Activated naive CD4-positive, alpha-beta T cell treated with anti-CD3 and anti-CD28 coated beads for 36 hours (primary cell): ENCODE results near the gene BFAR. TPM values are rescaled to one million over a fixed set of nuclear protein-coding genes. Genes with fewer than 3 reads are reported as not detected.

Experiments used
- CTCF ChIA-PET: fragments of 350-600 bp; sonication (Branson Sonifier 250); formaldehyde crosslinking; loops from one replicate; lab custom pipeline; 2021; ENCODE audit warnings: antibody characterized with exemption; lab: Charles Lee
- DNase-seq: peaks from one replicate; pipeline ENCODE4 v3.0.0-alpha.2; 2020
- H3K27ac Mint-ChIP-seq: one replicate; pipeline ENCODE4 v1.8.0; 2021; ENCODE audit warnings: mild to moderate bottlenecking, mixed read lengths
- H3K27me3 Mint-ChIP-seq: one replicate; pipeline ENCODE4 v1.8.0; 2021; ENCODE audit warnings: low read depth, mixed read lengths
- H3K36me3 Mint-ChIP-seq: one replicate; pipeline ENCODE4 v1.8.0; 2021; ENCODE audit warnings: low read depth, mixed read lengths
- H3K4me1 Mint-ChIP-seq: one replicate; pipeline ENCODE4 v1.8.0; 2021; ENCODE audit warnings: low read depth, mixed read lengths
- H3K4me3 Mint-ChIP-seq: one replicate; pipeline ENCODE4 v1.8.0; 2021; ENCODE audit warnings: mild to moderate bottlenecking, moderate library complexity, mixed read lengths
- H3K9me3 Mint-ChIP-seq: one replicate; pipeline ENCODE4 v1.8.0; 2021; ENCODE audit warnings: mixed read lengths
- intact Hi-C: fragments of 100-400 bp; cut with micrococcal nuclease; formaldehyde crosslinking; loops from one replicate; pipeline ENCODE4 v1.15.1; 2023
- total RNA-seq, 2 experiments: library from RNA; stranded (reverse); gene quantifications; one replicate each; pipeline ENCODE4 v1.2.3, GENCODE V29; 2021

Gene BFAR
- total RNA-seq, 2 experiments from 2014 or later, result 41.9 to 44.6 TPM

DNA sequence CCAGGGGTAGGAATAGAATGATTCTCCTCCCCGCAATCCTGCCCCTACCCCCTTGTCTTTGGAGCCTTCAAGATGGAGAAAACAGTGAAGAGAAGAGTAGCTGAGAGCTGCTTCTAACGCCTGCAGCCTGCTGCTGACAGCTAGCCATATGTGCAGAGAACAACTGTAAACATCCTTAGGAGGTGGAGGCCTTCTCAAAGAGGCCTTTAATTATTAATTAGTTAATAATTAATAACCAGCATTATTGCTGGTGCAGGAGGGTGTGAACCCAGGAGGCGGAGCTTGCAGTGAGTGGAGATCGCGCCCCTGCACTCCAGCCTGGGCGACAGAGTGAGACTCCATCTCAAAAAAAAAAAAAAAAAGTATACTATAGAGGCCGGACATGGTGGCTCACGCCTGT, 8.5 kb downstream of the BFAR start:
- CTCF ChIA-PET, result no interaction called here
- no peak for DNase-seq
- Mint-ChIP-seq H3K9me3 (no peaks in the 10 kb centered on the region), H3K36me3 (peaks cover 16% of the 10 kb centered on the region), H3K4me1 (peaks cover 30% of the 10 kb centered on the region), H3K27me3 (no peaks in the 10 kb centered on the region), H3K27ac (no peak overlapping the region), H3K4me3 (no peak overlapping the region)
- intact Hi-C loops, result no loop called here

DNA sequence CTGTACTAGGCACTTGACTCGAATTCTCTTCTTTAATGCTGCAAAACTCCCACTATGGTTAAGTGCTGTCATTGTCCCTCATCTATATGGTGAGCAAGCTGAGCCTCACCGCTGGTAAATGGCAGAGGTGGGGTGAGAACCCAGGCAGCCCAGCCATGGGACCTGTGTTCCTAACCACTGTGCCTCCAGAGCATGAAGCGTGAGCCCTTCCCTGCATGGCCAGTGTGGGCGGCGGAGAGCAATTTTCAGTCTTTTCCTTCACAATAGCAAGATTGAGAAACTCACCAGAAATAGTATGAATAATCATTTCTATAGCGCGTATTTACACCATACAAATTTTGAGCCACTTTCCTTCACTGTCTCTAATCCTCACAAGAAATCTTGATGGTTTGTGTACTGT, 9.2 kb downstream of the BFAR start:
- DNase-seq, result no peak
- H3K27ac Mint-ChIP-seq, result peak overlapping the region; percentile 31
- CTCF ChIA-PET, result no interaction called here
- H3K9me3 Mint-ChIP-seq, result no peaks in the 10 kb centered on the region
- H3K4me3 Mint-ChIP-seq, result no peak overlapping the region
- intact Hi-C loops, result no loop called here
- no peaks in the 10 kb centered on the region for H3K27me3 Mint-ChIP-seq
- peaks cover 16% of the 10 kb centered on the region for H3K36me3 Mint-ChIP-seq
- H3K4me1 Mint-ChIP-seq, result peaks cover 23% of the 10 kb centered on the region

DNA sequence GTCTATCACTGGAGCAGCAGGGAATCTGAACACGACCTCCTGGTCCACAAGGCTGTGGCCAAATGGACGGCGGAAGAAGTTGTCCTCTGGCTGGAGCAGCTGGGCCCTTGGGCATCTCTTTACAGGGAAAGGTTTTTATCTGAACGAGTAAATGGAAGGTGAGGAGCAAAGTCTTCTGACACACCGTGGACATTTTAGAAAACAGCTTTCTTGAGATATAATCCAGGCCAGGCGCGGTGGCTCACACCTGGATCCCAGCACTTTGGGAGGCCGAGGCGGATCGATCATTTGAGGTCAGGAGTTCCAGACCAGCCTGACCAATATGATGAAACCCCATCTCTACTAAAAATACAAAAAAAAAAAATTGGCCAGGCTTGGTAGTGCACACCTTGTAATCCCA, 17.1 kb downstream of the BFAR start:
- CTCF ChIA-PET, result interaction anchor here (0.9 kb wide), 1 partner anchor 11 kb away, joined by 3 read pairs; no protein-coding TSS in a partner anchor
- DNase-seq, result no peak
- Mint-ChIP-seq H3K36me3 (peaks cover 22% of the 10 kb centered on the region), H3K27me3 (no peaks in the 10 kb centered on the region), H3K4me1 (peaks cover 9% of the 10 kb centered on the region), H3K4me3 (no peak overlapping the region), H3K27ac (peak overlapping the region; percentile 60), H3K9me3 (no peaks in the 10 kb centered on the region)
- intact Hi-C loops, result no loop called here

DNA sequence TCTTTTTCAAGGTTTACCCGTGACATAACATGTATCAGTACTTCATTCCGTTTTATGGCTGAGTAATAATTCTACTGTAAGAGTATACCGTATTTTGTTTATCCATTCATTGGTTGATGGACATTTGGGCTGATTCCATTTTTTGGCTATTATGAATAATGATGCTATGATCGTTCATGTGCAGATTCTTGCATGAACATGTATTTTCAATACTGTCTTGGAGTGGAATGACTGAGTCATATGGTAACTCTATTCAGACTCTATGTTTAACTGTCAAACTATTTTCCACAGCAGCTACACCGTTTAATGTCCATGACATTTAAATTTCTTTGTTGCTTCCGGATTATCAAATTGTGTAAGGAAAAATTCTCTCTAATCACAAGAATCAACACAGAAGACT, 17.9 kb downstream of the BFAR start:
- DNase-seq, result no peak
- CTCF ChIA-PET, result no interaction called here
- intact Hi-C loops, result no loop called here
- H3K9me3 Mint-ChIP-seq, result no peaks in the 10 kb centered on the region
- peaks cover 24% of the 10 kb centered on the region for H3K36me3 Mint-ChIP-seq
- H3K27ac Mint-ChIP-seq, result peak overlapping the region; percentile 60
- H3K4me3 Mint-ChIP-seq, result no peak overlapping the region
- no peaks in the 10 kb centered on the region for H3K27me3 Mint-ChIP-seq
- peaks cover 9% of the 10 kb centered on the region for H3K4me1 Mint-ChIP-seq

DNA sequence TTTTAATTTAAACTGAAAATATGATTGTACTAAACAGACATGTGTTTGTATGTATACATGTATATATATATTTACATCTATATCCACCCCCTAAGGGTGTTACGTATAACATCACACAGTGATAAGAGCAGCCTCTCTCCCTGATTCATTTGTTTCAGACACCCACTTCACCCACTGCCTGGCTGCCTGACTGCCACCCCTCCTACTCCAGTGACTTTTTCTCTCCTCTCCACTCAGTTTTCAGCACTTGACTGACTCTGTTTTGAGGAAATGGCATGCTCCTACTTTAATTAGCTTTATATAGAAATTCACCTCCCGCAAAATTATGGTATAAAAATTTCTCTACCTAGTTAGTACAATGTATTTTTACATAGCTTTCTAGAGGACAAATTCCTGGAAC, 20.0 kb downstream of the BFAR start:
- intact Hi-C loops, result no loop called here
- CTCF ChIA-PET, result no interaction called here
- H3K27ac Mint-ChIP-seq, result no peak overlapping the region
- peaks cover 9% of the 10 kb centered on the region for H3K4me1 Mint-ChIP-seq
- DNase-seq, result no peak
- H3K36me3 Mint-ChIP-seq, result peaks cover 25% of the 10 kb centered on the region
- no peaks in the 10 kb centered on the region for H3K9me3 Mint-ChIP-seq
- H3K27me3 Mint-ChIP-seq, result no peaks in the 10 kb centered on the region
- H3K4me3 Mint-ChIP-seq, result no peak overlapping the region

DNA sequence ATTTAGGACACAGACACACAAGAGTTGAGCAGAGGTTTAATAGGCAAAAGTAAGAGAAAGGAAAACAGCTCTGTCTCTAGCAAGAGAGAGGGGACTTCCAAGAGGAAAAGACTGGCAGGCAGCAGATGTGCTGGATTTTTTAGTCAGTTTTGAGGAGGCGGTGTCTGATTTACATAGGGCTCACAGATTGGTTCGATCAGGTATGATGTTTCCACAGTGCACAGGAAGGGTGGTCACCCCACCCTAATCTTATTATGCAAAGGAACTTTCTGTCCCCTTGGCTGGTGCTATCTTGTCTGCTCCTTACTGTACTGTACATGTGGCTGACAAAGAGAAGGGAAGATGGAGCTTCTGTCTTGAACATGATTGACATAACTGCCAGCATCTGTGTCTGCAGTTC, 25.3 kb downstream of the BFAR start:
- CTCF ChIA-PET, result no interaction called here
- H3K36me3 Mint-ChIP-seq, result peaks cover 30% of the 10 kb centered on the region
- no peaks in the 10 kb centered on the region for H3K9me3 Mint-ChIP-seq
- intact Hi-C loops, result loop anchor here (1.0 kb wide), 1 partner anchor 24 kb away; no protein-coding TSS in a partner anchor
- H3K27ac Mint-ChIP-seq, result peak overlapping the region; percentile 79
- no peak overlapping the region for H3K4me3 Mint-ChIP-seq
- peak; percentile 15 for DNase-seq
- no peaks in the 10 kb centered on the region for H3K27me3 Mint-ChIP-seq
- peaks cover 4% of the 10 kb centered on the region for H3K4me1 Mint-ChIP-seq

DNA sequence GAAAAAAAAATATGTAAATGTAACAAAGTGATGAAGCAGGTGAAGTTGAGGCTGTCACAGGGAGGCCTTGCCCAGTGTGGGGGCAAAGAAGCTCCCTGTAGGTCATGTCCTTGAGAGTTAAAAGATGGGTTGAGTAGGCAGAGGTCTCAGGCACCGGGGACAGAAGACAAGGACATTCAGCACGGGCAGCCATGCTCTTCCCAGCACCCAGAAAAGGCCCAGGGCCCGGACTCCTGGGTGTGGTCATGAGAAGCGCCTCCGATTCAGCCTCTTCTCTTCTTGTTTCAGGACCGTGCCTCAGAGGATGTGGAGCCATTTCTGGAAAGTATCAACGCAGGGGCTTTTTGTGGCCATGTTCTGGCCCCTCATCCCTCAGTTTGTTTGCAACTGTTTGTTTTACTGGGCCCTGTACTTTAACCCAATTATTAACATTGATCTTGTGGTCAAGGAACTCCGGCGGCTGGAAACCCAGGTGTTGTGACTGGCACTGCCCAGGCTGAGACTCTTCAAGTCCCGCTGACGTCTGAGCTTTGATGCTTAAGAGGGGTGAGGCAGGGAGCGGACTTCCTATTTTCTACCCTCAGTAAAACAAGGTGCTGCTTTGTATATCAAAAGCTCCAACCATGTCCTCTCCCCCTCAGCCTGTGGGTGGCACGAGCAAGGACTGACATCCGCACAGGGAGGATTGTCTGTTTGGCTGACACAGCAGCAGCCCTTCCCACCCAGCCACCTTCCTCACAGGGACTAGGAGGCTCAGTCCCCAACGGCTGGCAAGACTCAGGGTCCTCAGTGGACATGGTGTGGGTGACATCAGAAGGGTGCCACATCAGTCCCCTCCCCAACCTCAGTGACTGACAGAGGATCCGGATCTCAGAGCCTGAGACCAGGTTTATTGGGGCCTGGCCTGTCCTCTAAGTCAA, 34.9 kb downstream of the BFAR start:
- peaks cover 2% of the 10 kb centered on the region for H3K4me1 Mint-ChIP-seq
- no peaks in the 10 kb centered on the region for H3K27me3 Mint-ChIP-seq
- no peak overlapping the region for H3K4me3 Mint-ChIP-seq
- peaks cover 33% of the 10 kb centered on the region for H3K36me3 Mint-ChIP-seq
- no peak for DNase-seq
- H3K27ac Mint-ChIP-seq, result no peak overlapping the region
- intact Hi-C loops, result no loop called here
- CTCF ChIA-PET, result no interaction called here
- H3K9me3 Mint-ChIP-seq, result no peaks in the 10 kb centered on the region

DNA sequence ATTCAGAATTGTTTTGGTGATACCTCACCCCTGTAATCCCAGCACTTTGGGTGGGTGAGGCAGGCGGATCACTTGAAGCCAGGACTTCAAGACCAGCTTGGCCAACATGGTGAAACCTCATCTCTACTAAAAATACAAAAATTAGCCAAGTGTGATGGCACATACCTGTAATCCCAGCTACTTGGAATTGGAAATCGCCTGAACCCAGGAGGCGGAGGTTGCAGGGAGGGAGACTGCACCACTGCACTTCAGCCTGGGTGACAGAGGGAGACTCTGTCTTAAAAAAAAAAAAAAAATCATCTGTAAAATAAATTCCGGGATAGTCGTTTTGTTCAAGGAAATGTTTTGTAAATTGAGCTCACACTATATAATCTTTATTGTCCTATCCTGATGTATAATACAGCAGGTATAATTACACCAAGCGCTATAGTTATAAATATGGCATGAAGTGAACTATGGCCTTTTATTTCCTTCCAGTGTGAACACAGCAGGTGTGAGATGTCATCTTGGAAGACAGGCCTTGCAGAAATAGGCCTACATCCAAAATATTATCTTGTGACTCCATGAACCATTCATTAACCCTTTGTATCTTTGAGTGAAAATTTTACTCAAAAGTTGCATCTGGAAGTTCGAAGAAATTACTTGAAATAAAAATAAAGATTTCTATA, 35.9 kb downstream of the BFAR start:
- peaks cover 30% of the 10 kb centered on the region for H3K36me3 Mint-ChIP-seq
- intact Hi-C loops, result no loop called here
- no peaks in the 10 kb centered on the region for H3K27me3 Mint-ChIP-seq
- no peak overlapping the region for H3K4me3 Mint-ChIP-seq
- no peaks in the 10 kb centered on the region for H3K9me3 Mint-ChIP-seq
- peaks cover 5% of the 10 kb centered on the region for H3K4me1 Mint-ChIP-seq
- CTCF ChIA-PET, result interaction anchor here (0.6 kb wide), 1 partner anchor 298 kb away, joined by 4 read pairs; no protein-coding TSS in a partner anchor
- no peak overlapping the region for H3K27ac Mint-ChIP-seq
- DNase-seq, result no peak

DNA sequence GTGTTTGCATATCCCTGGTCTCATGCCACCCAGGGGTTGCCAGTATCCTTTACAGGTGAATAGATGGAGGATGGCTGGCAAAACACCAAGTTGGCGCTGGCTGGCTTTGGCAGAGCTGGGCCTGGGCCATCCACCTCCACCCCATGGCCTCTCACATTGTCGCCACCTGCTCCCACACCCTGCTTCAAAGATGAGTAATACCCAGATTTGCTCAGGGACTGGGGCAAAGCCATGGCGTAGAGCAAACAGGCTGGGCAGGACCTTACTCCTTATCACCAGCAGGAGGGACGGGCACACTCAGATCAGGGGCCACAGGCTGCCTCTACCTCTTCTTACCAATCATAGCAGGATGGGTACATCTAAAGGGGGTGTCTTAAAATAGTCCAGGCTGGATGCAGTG, 37.0 kb downstream of the BFAR start:
- CTCF ChIA-PET, result no interaction called here
- Mint-ChIP-seq H3K27me3 (no peaks in the 10 kb centered on the region), H3K4me1 (peaks cover 6% of the 10 kb centered on the region), H3K9me3 (no peaks in the 10 kb centered on the region), H3K4me3 (no peak overlapping the region), H3K36me3 (peaks cover 23% of the 10 kb centered on the region), H3K27ac (no peak overlapping the region)
- DNase-seq, result no peak
- intact Hi-C loops, result no loop called here

DNA sequence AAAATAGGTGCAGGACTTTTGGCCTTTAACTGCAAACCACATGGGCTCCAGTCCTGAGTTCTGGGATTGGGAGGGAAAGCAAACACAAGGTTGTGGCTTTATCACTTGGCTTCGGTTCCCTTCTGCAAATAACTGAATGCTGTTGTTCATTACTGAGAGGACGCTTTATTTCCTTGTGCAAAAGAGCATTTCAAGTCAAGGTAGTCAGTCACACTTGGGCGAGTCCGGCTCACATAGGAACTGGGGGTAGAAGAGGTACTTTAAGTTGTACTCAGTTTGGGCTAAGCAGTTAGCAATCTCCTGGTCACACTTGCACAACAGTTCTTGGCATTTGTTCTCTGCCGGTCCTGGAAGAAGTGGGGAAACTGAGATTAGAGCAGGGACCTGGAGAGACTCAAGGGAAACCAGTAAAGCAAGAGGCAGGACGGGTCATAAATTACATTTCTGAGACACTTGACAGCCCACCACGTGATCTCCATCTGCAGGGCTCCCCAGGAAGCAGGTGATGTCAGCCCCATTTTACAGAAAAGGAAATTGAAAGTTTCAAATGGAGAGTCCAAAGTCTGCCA, 39.7 kb downstream of the BFAR start:
- intact Hi-C loops, result no loop called here
- Mint-ChIP-seq H3K4me1 (peaks cover 6% of the 10 kb centered on the region), H3K36me3 (peaks cover 11% of the 10 kb centered on the region), H3K27ac (no peak overlapping the region), H3K27me3 (no peaks in the 10 kb centered on the region), H3K9me3 (no peaks in the 10 kb centered on the region), H3K4me3 (no peak overlapping the region)
- CTCF ChIA-PET, result no interaction called here
- DNase-seq, result no peak

DNA sequence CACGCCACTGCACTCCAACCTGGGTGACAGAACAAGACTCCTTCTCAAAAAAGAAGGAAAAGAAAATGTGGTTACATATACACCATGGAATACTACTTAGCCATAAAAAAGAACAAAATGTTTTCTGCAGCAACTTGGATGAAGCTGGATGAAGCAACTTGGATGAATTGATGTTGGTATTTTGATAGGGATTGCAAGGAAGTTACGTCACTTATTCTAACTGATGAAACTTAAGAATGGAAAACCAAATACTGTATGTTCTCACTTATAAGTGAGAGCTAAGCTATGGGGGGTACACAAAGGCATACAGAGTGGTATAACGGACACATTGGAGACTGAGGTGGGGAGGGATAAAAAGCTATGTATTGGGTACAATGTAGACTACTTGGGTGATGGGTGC, 43.9 kb downstream of the BFAR start:
- DNase-seq, result no peak
- H3K36me3 Mint-ChIP-seq, result no peaks in the 10 kb centered on the region
- H3K9me3 Mint-ChIP-seq, result no peaks in the 10 kb centered on the region
- no peaks in the 10 kb centered on the region for H3K27me3 Mint-ChIP-seq
- CTCF ChIA-PET, result no interaction called here
- intact Hi-C loops, result no loop called here
- no peak overlapping the region for H3K4me3 Mint-ChIP-seq
- no peak overlapping the region for H3K27ac Mint-ChIP-seq
- H3K4me1 Mint-ChIP-seq, result peaks cover 6% of the 10 kb centered on the region

DNA sequence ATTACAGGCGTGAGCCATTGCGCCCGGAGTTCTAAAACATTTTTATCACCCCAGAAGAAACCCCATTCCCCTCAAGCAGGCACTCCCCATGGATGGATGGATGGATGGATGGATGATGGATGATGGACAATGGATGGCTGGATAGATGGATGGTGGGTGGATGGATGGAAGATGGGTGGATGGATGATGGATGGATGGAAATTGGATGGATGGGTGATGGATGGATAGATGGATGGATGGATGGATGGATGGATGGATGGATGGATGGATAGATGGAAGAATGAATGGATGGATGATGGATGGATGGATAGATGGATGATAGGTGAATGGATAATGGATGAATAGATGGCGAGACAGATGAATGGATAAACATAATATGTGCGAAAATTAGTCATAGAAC, 44.9 kb downstream of the BFAR start:
- no peak for DNase-seq

More for the DNA sequence above, 44.9 kb downstream of the BFAR start:
- intact Hi-C loops, result no loop called here
- no peaks in the 10 kb centered on the region for H3K9me3 Mint-ChIP-seq
- H3K4me1 Mint-ChIP-seq, result peaks cover 3% of the 10 kb centered on the region
- H3K36me3 Mint-ChIP-seq, result no peaks in the 10 kb centered on the region
- no peak overlapping the region for H3K27ac Mint-ChIP-seq
- H3K4me3 Mint-ChIP-seq, result no peak overlapping the region
- CTCF ChIA-PET, result no interaction called here
- H3K27me3 Mint-ChIP-seq, result no peaks in the 10 kb centered on the region
